Measurements from ENCODE around the gene C16orf87.
"Not testable (repeated sequence)": the region's sequence is repeated elsewhere in the genome, so short reads cannot be mapped to it uniquely, and the experiment has no call there.

Gene C16orf87

GRCh38 chr16:46812781-46813540, 18.0 kb downstream of the C16orf87 start:
- no peak for DNase-seq
- in situ Hi-C loops (cut with MboI; ENCODE audit: low pct_unique_long_range_greater_than_20kb, low sequenced_read_pairs): no loop called here

- in situ Hi-C loops (cut with MboI; ENCODE audit: low pct_unique_long_range_greater_than_20kb, low sequenced_read_pairs): no loop called here
- no peak for DNase-seq
Measured at GRCh38 chr16:46811682-46812081, 19.3 kb downstream of the C16orf87 start.

DNA sequence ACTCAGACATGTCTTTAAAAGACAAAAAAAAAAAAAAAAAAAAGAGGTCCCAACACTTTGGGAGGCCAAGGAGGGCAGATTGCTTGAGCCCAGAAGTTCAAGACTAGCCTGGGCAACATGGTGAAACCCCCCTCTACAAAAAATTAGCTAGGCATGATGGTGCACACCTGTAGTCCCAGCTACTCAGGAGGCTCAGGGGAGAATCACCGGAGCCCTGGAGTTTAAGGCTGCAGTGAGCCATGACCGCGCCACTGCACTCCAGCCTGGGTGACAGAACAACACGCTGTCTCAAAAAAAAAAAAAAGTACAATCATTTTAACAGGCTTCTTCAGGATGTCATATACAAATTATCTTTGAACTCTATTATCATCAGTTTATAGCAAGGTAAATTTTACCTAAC, 22.0 kb downstream of the C16orf87 start:
- DNase-seq: no peak
- in situ Hi-C loops (cut with MboI; ENCODE audit: low pct_unique_long_range_greater_than_20kb, low sequenced_read_pairs): no loop called here

DNA sequence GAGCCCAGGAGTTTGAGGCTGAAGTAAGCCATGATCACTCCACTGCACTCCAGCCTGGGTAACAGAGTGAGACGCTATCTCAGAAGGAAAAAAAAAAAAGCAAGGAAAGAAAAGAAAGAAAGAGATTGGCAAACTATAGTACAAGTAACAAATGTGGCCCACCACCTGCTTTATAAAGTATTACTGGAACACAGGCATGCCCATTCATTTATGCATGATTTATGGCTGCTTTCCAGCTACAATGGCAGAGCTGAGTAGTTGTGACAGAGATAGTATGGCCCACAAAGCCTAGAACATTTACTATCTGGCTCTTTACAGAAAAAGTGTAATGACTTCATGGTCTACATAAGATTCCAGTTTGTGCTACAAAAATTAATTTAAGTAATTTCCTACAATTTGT, 23.6 kb downstream of the C16orf87 start:
- no peak for DNase-seq
- in situ Hi-C loops (cut with MboI; ENCODE audit: low pct_unique_long_range_greater_than_20kb, low sequenced_read_pairs): no loop called here

- DNase-seq: no peak
- in situ Hi-C loops (cut with MboI; ENCODE audit: low pct_unique_long_range_greater_than_20kb, low sequenced_read_pairs): no loop called here
Measured at GRCh38 chr16:46803373-46803772, 27.6 kb downstream of the C16orf87 start.

DNA sequence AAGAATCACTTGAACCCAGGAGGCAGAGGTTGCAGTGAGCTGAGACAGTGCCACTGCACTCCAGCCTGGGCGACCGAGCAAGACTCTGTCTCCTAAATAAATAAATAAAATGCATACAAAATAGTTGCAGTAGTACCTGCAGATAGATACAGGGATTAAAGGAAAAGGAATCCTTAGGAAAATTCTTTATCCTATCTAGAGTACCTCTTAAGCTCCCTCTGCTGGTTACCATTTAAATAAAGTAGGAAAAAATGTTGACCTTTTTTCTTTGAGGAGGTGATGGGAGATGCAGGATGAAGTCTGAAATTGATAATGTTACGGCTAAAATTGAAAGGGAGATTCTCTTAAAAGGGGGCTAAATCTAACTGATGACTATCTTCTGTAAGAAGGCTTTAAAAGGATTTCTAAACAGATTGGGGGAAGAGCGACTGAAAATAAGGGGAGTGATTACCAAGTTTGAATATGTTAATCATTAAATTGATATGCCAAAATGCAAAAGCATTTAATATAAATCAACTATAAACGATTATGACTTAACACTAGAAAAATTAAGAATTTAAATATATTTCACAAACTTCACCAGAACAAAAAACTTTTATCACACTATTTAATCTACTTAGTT, 29.4 kb downstream of the C16orf87 start:
- in situ Hi-C loops (cut with MboI; ENCODE audit: low pct_unique_long_range_greater_than_20kb, low sequenced_read_pairs): no loop called here
- peak; percentile 39 for DNase-seq

- in situ Hi-C loops (cut with MboI; ENCODE audit: low pct_unique_long_range_greater_than_20kb, low sequenced_read_pairs): no loop called here
- no peak for DNase-seq
Measured at GRCh38 chr16:46800494-46800893, 30.5 kb downstream of the C16orf87 start.

- no peak for DNase-seq
- in situ Hi-C loops (cut with MboI; ENCODE audit: low pct_unique_long_range_greater_than_20kb, low sequenced_read_pairs): no loop called here
Measured at GRCh38 chr16:46797501-46797900, 33.5 kb downstream of the C16orf87 start.

GRCh38 chr16:46796764-46797269, 34.2 kb downstream of the C16orf87 start:
- no peak for DNase-seq
- in situ Hi-C loops (cut with MboI; ENCODE audit: low pct_unique_long_range_greater_than_20kb, low sequenced_read_pairs): no loop called here

- in situ Hi-C loops (cut with MboI; ENCODE audit: low pct_unique_long_range_greater_than_20kb, low sequenced_read_pairs): no loop called here
- DNase-seq: no peak
Measured at GRCh38 chr16:46793841-46794240, 37.1 kb downstream of the C16orf87 start.

GRCh38 chr16:46790599-46791270, 40.2 kb downstream of the C16orf87 start:
- DNase-seq: no peak
- in situ Hi-C loops (cut with MboI; ENCODE audit: low pct_unique_long_range_greater_than_20kb, low sequenced_read_pairs): no loop called here

- in situ Hi-C loops (cut with MboI; ENCODE audit: low pct_unique_long_range_greater_than_20kb, low sequenced_read_pairs): no loop called here
Measured at GRCh38 chr16:46789499-46790414, 41.2 kb downstream of the C16orf87 start.

GRCh38 chr16:46788891-46789474, 42.0 kb downstream of the C16orf87 start:
- DNase-seq: no peak
- in situ Hi-C loops (cut with MboI; ENCODE audit: low pct_unique_long_range_greater_than_20kb, low sequenced_read_pairs): no loop called here

More at GRCh38 chr16:46789499-46790414, 41.2 kb downstream of the C16orf87 start:
- DNase-seq: no peak

GRCh38 chr16:46787909-46788308, 43.1 kb downstream of the C16orf87 start:
- in situ Hi-C loops (cut with MboI; ENCODE audit: low pct_unique_long_range_greater_than_20kb, low sequenced_read_pairs): no loop called here
- no peak for DNase-seq

- DNase-seq: no peak
- in situ Hi-C loops (cut with MboI; ENCODE audit: low pct_unique_long_range_greater_than_20kb, low sequenced_read_pairs): no loop called here
Measured at GRCh38 chr16:46785076-46785845, 45.7 kb downstream of the C16orf87 start.

DNA sequence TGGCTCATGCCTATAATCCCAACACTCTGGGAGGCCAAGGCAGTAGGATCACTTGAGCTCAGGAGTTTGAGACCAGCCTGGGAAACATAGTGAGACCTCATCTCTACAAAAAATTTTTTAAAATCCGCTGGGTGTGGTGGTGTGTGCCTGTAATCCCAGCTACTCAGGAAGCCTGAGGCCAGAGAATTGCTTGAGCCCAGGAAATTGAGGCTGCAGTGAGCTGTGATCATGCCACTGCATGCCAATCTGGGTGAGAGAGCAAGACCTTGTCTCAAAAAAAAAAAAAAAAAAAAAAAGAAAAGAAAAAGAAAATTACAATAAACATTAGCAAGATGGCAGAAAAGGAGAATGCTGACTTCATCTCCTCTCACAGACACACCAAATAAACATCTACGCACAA, 46.4 kb downstream of the C16orf87 start:
- DNase-seq; in situ Hi-C loops (cut with MboI; ENCODE audit: low pct_unique_long_range_greater_than_20kb, low sequenced_read_pairs): not testable (repeated sequence)

DNA sequence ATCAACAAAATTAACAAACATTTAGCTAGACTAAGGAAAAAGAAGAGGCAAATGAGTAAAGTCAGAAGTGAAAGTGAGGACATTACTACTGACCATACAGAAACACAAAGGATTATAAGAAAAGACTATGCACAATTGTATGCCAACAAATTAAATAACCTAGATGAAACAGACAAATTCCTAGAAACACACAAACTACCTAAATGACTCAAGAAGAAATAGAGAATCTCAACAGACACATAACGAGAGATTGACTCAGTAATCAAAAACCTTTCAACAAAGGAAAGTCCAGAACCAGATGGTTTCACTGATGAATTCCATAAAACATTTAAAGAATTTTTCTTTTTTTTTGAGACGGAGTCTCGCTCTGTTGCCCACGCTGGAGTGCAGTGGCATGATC, 47.2 kb downstream of the C16orf87 start:
- in situ Hi-C loops (cut with MboI; ENCODE audit: low pct_unique_long_range_greater_than_20kb, low sequenced_read_pairs): no loop called here
- no peak for DNase-seq

GRCh38 chr16:46782320-46782719, 48.7 kb downstream of the C16orf87 start:
- DNase-seq: no peak
- in situ Hi-C loops (cut with MboI; ENCODE audit: low pct_unique_long_range_greater_than_20kb, low sequenced_read_pairs): no loop called here
